ENCODE measurements around the gene SPATA46. TPM values are rescaled to one million over a fixed set of nuclear protein-coding genes. Genes with fewer than 3 reads are reported as not detected.

Gene SPATA46
- total and polyA plus RNA-seq, 7 experiments from 2014 or later: not detected

DNA sequence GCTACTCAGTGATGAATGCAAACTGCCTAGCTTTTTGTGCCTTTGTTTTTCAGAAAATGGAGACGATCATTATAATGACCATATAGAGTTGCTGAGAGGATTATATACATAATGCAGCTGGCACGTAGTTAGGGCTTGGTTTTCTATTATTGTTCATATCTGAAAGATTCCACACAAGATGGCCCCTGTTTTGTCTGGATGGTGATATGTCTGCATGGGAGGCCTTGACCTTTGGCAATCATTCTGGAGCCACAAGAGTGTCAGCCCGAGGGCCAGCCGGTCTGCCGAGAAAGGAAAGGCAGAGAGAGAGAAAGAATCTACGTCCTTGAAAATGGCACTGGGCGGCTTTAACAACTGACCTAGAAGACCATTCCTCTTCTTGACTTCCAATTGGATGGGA is 41.0 kb upstream of the SPATA46 start:
- no peak overlapping the region for H3K4me3 ChIP-seq (ENCODE audit: low read length)
- peaks cover 0 to 3% (median 0%) of the 10 kb centered on the region in 11 donors for H3K9me3 Mint-ChIP-seq
- no peaks in the 10 kb centered on the region for H3K4me1 ChIP-seq (ENCODE audit: control insufficient read depth in 2 of 2, insufficient read depth in 2 of 2, low read length in 2 of 2)
- no peak for DNase-seq
- POLR2A ChIA-PET: no interaction called here
- no peak overlapping the region for H3K4me3 Mint-ChIP-seq
- H3K4me1 Mint-ChIP-seq: peaks cover 0 to 5% (median 0%) of the 10 kb centered on the region in 7 donors
- no peaks in the 10 kb centered on the region for H3K9me3 ChIP-seq (ENCODE audit: control insufficient read depth in 2 of 3, low read length in 3 of 3)
- peaks cover 12 to 55% (median 27%) of the 10 kb centered on the region in 5 donors for H3K27me3 Mint-ChIP-seq
- ATAC-seq: no peak
- peaks cover 0 to 4% (median 0%) of the 10 kb centered on the region in 5 donors for H3K36me3 Mint-ChIP-seq
- no peaks in the 10 kb centered on the region for H3K36me3 ChIP-seq (ENCODE audit: control insufficient read depth in 2 of 3, insufficient read depth in 3 of 3, low read length in 3 of 3)
- no peak overlapping the region for H3K27ac Mint-ChIP-seq
- CTCF ChIA-PET: no interaction called here
- no peak overlapping the region for H3K27ac ChIP-seq (ENCODE audit: low read depth, low read length)
- no peaks in the 10 kb centered on the region for H3K27me3 ChIP-seq (ENCODE audit: control insufficient read depth in 2 of 2, insufficient read depth in 2 of 2, low read length in 2 of 2)
- intact Hi-C loops (cut with micrococcal nuclease): no loop called here

DNA sequence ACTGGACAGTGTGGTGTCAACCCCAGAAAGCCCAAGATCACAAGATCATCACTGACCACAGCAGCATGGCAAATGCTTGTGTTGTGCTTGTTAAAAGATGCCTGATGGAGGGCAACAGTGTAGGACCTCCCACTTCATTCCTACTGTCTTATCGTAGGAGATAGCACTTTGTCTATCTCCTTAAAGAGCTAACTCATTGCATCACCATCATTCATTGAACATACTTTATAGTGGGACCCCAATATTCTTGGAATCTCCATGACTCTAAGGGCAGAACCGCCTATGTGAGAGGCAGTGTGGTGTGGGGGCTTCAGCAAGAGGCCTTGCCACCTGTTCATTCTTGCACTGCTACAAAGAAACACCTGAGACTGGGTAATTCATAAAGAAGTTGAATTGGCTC is 40.3 kb upstream of the SPATA46 start:
- ATAC-seq: no peak
- Mint-ChIP-seq H3K4me3 (no peak overlapping the region), H3K27ac (no peak overlapping the region), H3K9me3 (peaks cover 0 to 1% (median 0%) of the 10 kb centered on the region in 11 donors), H3K36me3 (peaks cover 0 to 4% (median 0%) of the 10 kb centered on the region in 5 donors), H3K4me1 (peaks cover 0 to 3% (median 0%) of the 10 kb centered on the region in 7 donors), H3K27me3 (peaks cover 12 to 50% (median 30%) of the 10 kb centered on the region in 5 donors)
- Histone ChIP-seq H3K36me3 (ENCODE audit: control insufficient read depth in 2 of 3, insufficient read depth in 3 of 3, low read length in 3 of 3) (no peaks in the 10 kb centered on the region), H3K4me3 (ENCODE audit: low read length) (no peak overlapping the region), H3K27me3 (ENCODE audit: control insufficient read depth in 2 of 2, insufficient read depth in 2 of 2, low read length in 2 of 2) (no peaks in the 10 kb centered on the region), H3K4me1 (ENCODE audit: control insufficient read depth in 2 of 2, insufficient read depth in 2 of 2, low read length in 2 of 2) (no peaks in the 10 kb centered on the region), H3K27ac (ENCODE audit: low read depth, low read length) (no peak overlapping the region), H3K9me3 (ENCODE audit: control insufficient read depth in 2 of 3, low read length in 3 of 3) (no peaks in the 10 kb centered on the region)
- ChIA-PET POLR2A (no interaction called here), CTCF (no interaction called here)
- intact Hi-C loops (cut with micrococcal nuclease): no loop called here
- DNase-seq: no peak

DNA sequence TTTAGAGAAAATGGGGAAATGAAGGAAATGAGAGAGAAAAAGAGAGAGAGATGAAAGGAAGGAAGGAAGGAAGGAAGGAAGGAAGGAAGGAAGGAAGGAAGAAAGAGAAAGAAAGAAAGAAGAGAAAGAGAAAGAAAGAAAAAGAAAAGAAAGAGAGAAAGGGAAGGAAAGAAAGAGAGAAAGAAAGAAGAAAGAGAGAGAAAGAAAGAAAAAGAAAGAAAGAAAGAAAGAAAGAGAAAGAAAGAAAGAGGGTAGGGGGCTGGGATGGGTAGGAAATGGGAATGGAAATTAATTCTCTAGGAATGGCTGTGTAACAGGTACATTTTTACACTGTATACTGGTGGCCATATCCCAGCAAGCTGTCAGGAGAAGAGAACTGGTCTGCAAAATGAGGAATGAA is 39.6 kb upstream of the SPATA46 start:
- Mint-ChIP-seq H3K36me3 (peaks cover 0 to 4% (median 0%) of the 10 kb centered on the region in 5 donors), H3K4me3 (no peak overlapping the region), H3K27me3 (peaks cover 12 to 51% (median 35%) of the 10 kb centered on the region in 5 donors), H3K9me3 (no peaks in the 10 kb centered on the region), H3K4me1 (peaks cover 0 to 3% (median 0%) of the 10 kb centered on the region in 7 donors), H3K27ac (no peak overlapping the region)
- H3K27me3 ChIP-seq (ENCODE audit: control insufficient read depth in 2 of 2, insufficient read depth in 2 of 2, low read length in 2 of 2): no peaks in the 10 kb centered on the region
- H3K27ac ChIP-seq (ENCODE audit: low read depth, low read length): no peak overlapping the region
- H3K36me3 ChIP-seq (ENCODE audit: control insufficient read depth in 2 of 3, insufficient read depth in 3 of 3, low read length in 3 of 3): no peaks in the 10 kb centered on the region
- ATAC-seq (no peak), DNase-seq (no peak)
- ChIA-PET POLR2A (no interaction called here), CTCF (no interaction called here)
- H3K9me3 ChIP-seq (ENCODE audit: control insufficient read depth in 2 of 3, low read length in 3 of 3): no peaks in the 10 kb centered on the region
- intact Hi-C loops (cut with micrococcal nuclease): no loop called here
- H3K4me1 ChIP-seq (ENCODE audit: control insufficient read depth in 2 of 2, insufficient read depth in 2 of 2, low read length in 2 of 2): no peaks in the 10 kb centered on the region
- no peak overlapping the region for H3K4me3 ChIP-seq (ENCODE audit: low read length)

DNA sequence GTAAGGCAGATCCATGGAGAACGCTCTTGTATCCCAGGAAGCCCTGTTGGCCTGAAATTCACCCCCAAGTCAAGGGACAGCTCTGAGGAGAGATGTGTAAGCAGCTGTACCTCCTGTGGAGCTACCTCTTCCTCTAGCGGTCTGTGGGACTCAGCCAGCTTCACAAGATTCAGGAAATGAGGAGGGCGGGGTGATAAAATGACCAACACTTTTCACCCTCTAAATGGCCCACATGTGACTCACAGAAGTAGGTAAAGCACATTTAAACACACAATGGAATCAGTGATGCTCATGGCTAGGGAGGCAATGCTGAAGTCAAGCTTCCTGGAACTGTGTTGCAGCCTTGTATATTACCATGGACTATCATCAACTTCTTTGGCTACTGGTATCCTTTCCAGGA is 35.3 kb upstream of the SPATA46 start, which contains the start of gene SH2D1B:
SH2D1B (minus strand) TSS at position 135 of the 400 bp plus-strand sequence; CDS start at position 15, 120 bp downstream.
- peak; percentile 62 for ATAC-seq
- Mint-ChIP-seq H3K27me3 (peaks cover 7 to 30% (median 26%) of the 10 kb centered on the region in 5 donors), H3K4me1 (no peaks in the 10 kb centered on the region), H3K27ac (no peak within 1 kb of the TSS), H3K36me3 (no peaks in the 10 kb centered on the region), H3K9me3 (peaks cover 0 to 1% (median 0%) of the 10 kb centered on the region in 11 donors), H3K4me3 (peak within 1 kb of the TSS in 2 of 10 donors; percentile 36 to 83)
- H3K4me3 ChIP-seq (ENCODE audit: low read length): no peak within 1 kb of the TSS
- DNase-seq: no peak
- H3K36me3 ChIP-seq (ENCODE audit: control insufficient read depth in 2 of 3, insufficient read depth in 3 of 3, low read length in 3 of 3): no peaks in the 10 kb centered on the region
- intact Hi-C loops (cut with micrococcal nuclease): no loop called here
- H3K9me3 ChIP-seq (ENCODE audit: control insufficient read depth in 2 of 3, low read length in 3 of 3): no peaks in the 10 kb centered on the region
- CTCF ChIA-PET: no interaction called here
- no peaks in the 10 kb centered on the region for H3K4me1 ChIP-seq (ENCODE audit: control insufficient read depth in 2 of 2, insufficient read depth in 2 of 2, low read length in 2 of 2)
- POLR2A ChIA-PET: no interaction called here
- H3K27me3 ChIP-seq (ENCODE audit: control insufficient read depth in 2 of 2, insufficient read depth in 2 of 2, low read length in 2 of 2): no peaks in the 10 kb centered on the region
- no peak within 1 kb of the TSS for H3K27ac ChIP-seq (ENCODE audit: low read depth, low read length)

DNA sequence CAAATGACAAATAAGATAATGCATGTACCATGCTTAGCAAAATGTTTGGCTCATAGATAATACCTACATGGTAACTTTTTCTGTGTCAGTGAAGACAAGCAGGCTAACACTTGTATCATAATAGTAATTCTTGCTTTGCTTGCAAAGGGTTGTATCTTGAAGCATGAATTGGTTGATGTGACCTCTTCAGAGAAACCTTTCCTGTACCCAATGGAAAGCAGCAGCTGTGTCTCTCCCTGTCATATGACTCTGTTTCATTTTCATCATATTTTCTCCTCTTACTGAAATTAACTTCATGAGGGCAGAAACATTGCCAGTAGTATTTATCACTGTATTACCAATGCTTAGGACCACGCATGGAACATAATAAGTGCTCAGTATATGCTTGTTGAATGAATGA is 30.9 kb upstream of the SPATA46 start:
- ChIA-PET POLR2A (interaction anchor here (0.6 kb wide), 1 partner anchor 81 kb away, joined by 3 read pairs; no protein-coding TSS in a partner anchor), CTCF (no interaction called here)
- no peaks in the 10 kb centered on the region for H3K36me3 ChIP-seq (ENCODE audit: control insufficient read depth in 2 of 3, insufficient read depth in 3 of 3, low read length in 3 of 3)

DNA sequence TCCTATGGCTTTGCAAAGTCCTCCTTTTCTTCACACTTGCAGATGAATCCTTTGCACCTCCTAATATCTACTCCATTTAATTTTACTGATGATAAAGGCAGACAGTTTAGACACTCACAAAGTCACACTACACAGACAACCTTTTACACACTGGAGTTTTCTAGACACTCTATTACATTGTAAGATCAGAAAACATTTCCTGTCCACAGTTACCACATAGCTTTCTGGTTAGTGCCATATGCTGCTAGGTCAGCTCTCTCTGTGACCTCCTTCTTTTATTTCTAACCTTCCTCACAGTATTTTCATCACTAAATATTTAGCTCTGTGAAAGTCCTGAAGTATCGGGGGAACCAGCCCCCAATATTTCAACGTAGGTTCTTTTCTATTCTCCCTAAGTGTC is 30.2 kb upstream of the SPATA46 start:
- Histone ChIP-seq H3K36me3 (ENCODE audit: control insufficient read depth in 2 of 3, insufficient read depth in 3 of 3, low read length in 3 of 3) (no peaks in the 10 kb centered on the region), H3K27ac (ENCODE audit: low read depth, low read length) (no peak overlapping the region), H3K4me1 (ENCODE audit: control insufficient read depth in 2 of 2, insufficient read depth in 2 of 2, low read length in 2 of 2) (no peaks in the 10 kb centered on the region), H3K4me3 (ENCODE audit: low read length) (no peak overlapping the region), H3K9me3 (ENCODE audit: control insufficient read depth in 2 of 3, low read length in 3 of 3) (no peaks in the 10 kb centered on the region), H3K27me3 (ENCODE audit: control insufficient read depth in 2 of 2, insufficient read depth in 2 of 2, low read length in 2 of 2) (no peaks in the 10 kb centered on the region)
- no peaks in the 10 kb centered on the region for H3K36me3 Mint-ChIP-seq
- ChIA-PET CTCF (no interaction called here), POLR2A (no interaction called here)
- no peak overlapping the region for H3K27ac Mint-ChIP-seq
- peaks cover 0 to 6% (median 0%) of the 10 kb centered on the region in 7 donors for H3K4me1 Mint-ChIP-seq
- intact Hi-C loops (cut with micrococcal nuclease): no loop called here
- ATAC-seq (no peak), DNase-seq (no peak)
- H3K27me3 Mint-ChIP-seq: peaks cover 0 to 23% (median 10%) of the 10 kb centered on the region in 5 donors
- peak overlapping the region in 1 of 10 donors; percentile 73 for H3K4me3 Mint-ChIP-seq
- peaks cover 0 to 1% (median 0%) of the 10 kb centered on the region in 11 donors for H3K9me3 Mint-ChIP-seq

More for the DNA sequence above, 30.9 kb upstream of the SPATA46 start:
- H3K36me3 Mint-ChIP-seq: no peaks in the 10 kb centered on the region
- Histone ChIP-seq H3K4me1 (ENCODE audit: control insufficient read depth in 2 of 2, insufficient read depth in 2 of 2, low read length in 2 of 2) (no peaks in the 10 kb centered on the region), H3K9me3 (ENCODE audit: control insufficient read depth in 2 of 3, low read length in 3 of 3) (no peaks in the 10 kb centered on the region), H3K27me3 (ENCODE audit: control insufficient read depth in 2 of 2, insufficient read depth in 2 of 2, low read length in 2 of 2) (no peaks in the 10 kb centered on the region), H3K27ac (ENCODE audit: low read depth, low read length) (no peak overlapping the region), H3K4me3 (ENCODE audit: low read length) (no peak overlapping the region)
- H3K4me3 Mint-ChIP-seq: peak overlapping the region in 1 of 10 donors; percentile 61
- no peak for ATAC-seq
- peaks cover 0 to 1% (median 0%) of the 10 kb centered on the region in 11 donors for H3K9me3 Mint-ChIP-seq
- DNase-seq: no peak
- no peak overlapping the region for H3K27ac Mint-ChIP-seq
- intact Hi-C loops (cut with micrococcal nuclease): no loop called here
- peaks cover 0 to 20% (median 12%) of the 10 kb centered on the region in 5 donors for H3K27me3 Mint-ChIP-seq
- peaks cover 0 to 6% (median 0%) of the 10 kb centered on the region in 7 donors for H3K4me1 Mint-ChIP-seq

DNA sequence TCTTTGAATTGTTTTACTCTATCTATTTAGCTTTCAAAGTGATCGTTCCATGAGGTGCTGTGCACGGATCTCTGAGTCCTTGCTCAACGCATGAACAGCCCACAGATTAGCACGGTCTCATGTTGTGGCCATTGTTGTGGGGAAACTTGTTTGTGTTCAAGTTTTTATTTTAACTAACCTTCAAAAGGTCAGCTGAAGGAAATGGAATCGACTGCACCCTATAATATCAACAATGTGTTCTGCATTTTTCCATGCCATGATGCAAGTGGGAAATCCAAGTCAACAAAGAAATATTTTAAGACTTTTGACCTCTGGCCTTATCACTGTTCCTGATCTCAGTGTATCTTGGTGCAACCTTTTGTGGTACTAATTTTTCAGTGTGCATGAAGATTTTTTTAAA is 29.1 kb upstream of the SPATA46 start:
- Mint-ChIP-seq H3K27me3 (peaks cover 3 to 20% (median 8%) of the 10 kb centered on the region in 5 donors), H3K9me3 (peaks cover 0 to 1% (median 0%) of the 10 kb centered on the region in 11 donors), H3K36me3 (no peaks in the 10 kb centered on the region), H3K4me3 (peak overlapping the region in 1 of 10 donors; percentile 10), H3K4me1 (peaks cover 0 to 8% (median 0%) of the 10 kb centered on the region in 7 donors), H3K27ac (no peak overlapping the region)
- ATAC-seq: no peak
- no peak for DNase-seq
- Histone ChIP-seq H3K27ac (ENCODE audit: low read depth, low read length) (no peak overlapping the region), H3K9me3 (ENCODE audit: control insufficient read depth in 2 of 3, low read length in 3 of 3) (no peaks in the 10 kb centered on the region), H3K27me3 (ENCODE audit: control insufficient read depth in 2 of 2, insufficient read depth in 2 of 2, low read length in 2 of 2) (peaks cover 0 to 3% of the 10 kb centered on the region in 2 donors), H3K4me3 (ENCODE audit: low read length) (no peak overlapping the region), H3K4me1 (ENCODE audit: control insufficient read depth in 2 of 2, insufficient read depth in 2 of 2, low read length in 2 of 2) (no peaks in the 10 kb centered on the region), H3K36me3 (ENCODE audit: control insufficient read depth in 2 of 3, insufficient read depth in 3 of 3, low read length in 3 of 3) (no peaks in the 10 kb centered on the region)
- ChIA-PET CTCF (no interaction called here), POLR2A (no interaction called here)
- intact Hi-C loops (cut with micrococcal nuclease): no loop called here
